ENCODE measurements around the gene KCNQ5. TPM values are rescaled to one million over a fixed set of nuclear protein-coding genes. Genes with fewer than 3 reads are reported as not detected.

KCNQ5 gene
- total RNA-seq, 1 donor from 2014 or later = 1.5 TPM

- H3K4me1 Mint-ChIP-seq (ENCODE audit: low read depth, unreplicated experiment) = no peaks in the 10 kb centered on the region
- no peak overlapping the region for H3K27ac Mint-ChIP-seq (ENCODE audit: unreplicated experiment)
- no peak overlapping the region for H3K4me3 Mint-ChIP-seq (ENCODE audit: unreplicated experiment)
- H3K9me3 Mint-ChIP-seq (ENCODE audit: unreplicated experiment) = no peaks in the 10 kb centered on the region
- no peak for TF ChIP-seq CTCF (IDR thresholded peaks at IDR 0.05; ENCODE audit: partially characterized antibody, unreplicated experiment)
- DNase-seq = no peak
- no peaks in the 10 kb centered on the region for H3K27me3 Mint-ChIP-seq (ENCODE audit: unreplicated experiment)
- no peaks in the 10 kb centered on the region for H3K36me3 Mint-ChIP-seq (ENCODE audit: unreplicated experiment)
These were observed 254.4 kb downstream of the KCNQ5 start for GRCh38 chr6:72876256-72876655.

- no peaks in the 10 kb centered on the region for H3K9me3 Mint-ChIP-seq (ENCODE audit: unreplicated experiment)
- H3K36me3 Mint-ChIP-seq (ENCODE audit: unreplicated experiment) = peaks cover 16% of the 10 kb centered on the region
- no peak overlapping the region for H3K27ac Mint-ChIP-seq (ENCODE audit: unreplicated experiment)
- no peak overlapping the region for H3K4me3 Mint-ChIP-seq (ENCODE audit: unreplicated experiment)
- no peak for TF ChIP-seq CTCF (IDR thresholded peaks at IDR 0.05; ENCODE audit: partially characterized antibody, unreplicated experiment)
- no peak for DNase-seq
- H3K4me1 Mint-ChIP-seq (ENCODE audit: low read depth, unreplicated experiment) = no peaks in the 10 kb centered on the region
- H3K27me3 Mint-ChIP-seq (ENCODE audit: unreplicated experiment) = no peaks in the 10 kb centered on the region
These were observed 264.3 kb downstream of the KCNQ5 start for GRCh38 chr6:72886170-72886569.

- DNase-seq = no peak
- H3K9me3 Mint-ChIP-seq (ENCODE audit: unreplicated experiment) = no peaks in the 10 kb centered on the region
- H3K36me3 Mint-ChIP-seq (ENCODE audit: unreplicated experiment) = peaks cover 16% of the 10 kb centered on the region
- TF ChIP-seq CTCF (IDR thresholded peaks at IDR 0.05; ENCODE audit: partially characterized antibody, unreplicated experiment) = no peak
- H3K27me3 Mint-ChIP-seq (ENCODE audit: unreplicated experiment) = no peaks in the 10 kb centered on the region
- H3K27ac Mint-ChIP-seq (ENCODE audit: unreplicated experiment) = no peak overlapping the region
- H3K4me1 Mint-ChIP-seq (ENCODE audit: low read depth, unreplicated experiment) = no peaks in the 10 kb centered on the region
- no peak overlapping the region for H3K4me3 Mint-ChIP-seq (ENCODE audit: unreplicated experiment)
These were observed 268.4 kb downstream of the KCNQ5 start for GRCh38 chr6:72890233-72890632.

GRCh38 chr6:72890671-72891070, 268.8 kb downstream of the KCNQ5 start:
- peaks cover 13% of the 10 kb centered on the region for H3K36me3 Mint-ChIP-seq (ENCODE audit: unreplicated experiment)
- H3K27ac Mint-ChIP-seq (ENCODE audit: unreplicated experiment) = no peak overlapping the region
- no peaks in the 10 kb centered on the region for H3K9me3 Mint-ChIP-seq (ENCODE audit: unreplicated experiment)
- H3K4me3 Mint-ChIP-seq (ENCODE audit: unreplicated experiment) = no peak overlapping the region
- H3K4me1 Mint-ChIP-seq (ENCODE audit: low read depth, unreplicated experiment) = no peaks in the 10 kb centered on the region
- no peak for TF ChIP-seq CTCF (IDR thresholded peaks at IDR 0.05; ENCODE audit: partially characterized antibody, unreplicated experiment)
- no peak for DNase-seq
- H3K27me3 Mint-ChIP-seq (ENCODE audit: unreplicated experiment) = no peaks in the 10 kb centered on the region

- Mint-ChIP-seq H3K27ac (ENCODE audit: unreplicated experiment) (no peak overlapping the region), H3K4me1 (ENCODE audit: low read depth, unreplicated experiment) (no peaks in the 10 kb centered on the region), H3K27me3 (ENCODE audit: unreplicated experiment) (no peaks in the 10 kb centered on the region), H3K4me3 (ENCODE audit: unreplicated experiment) (no peak overlapping the region), H3K36me3 (ENCODE audit: unreplicated experiment) (no peaks in the 10 kb centered on the region), H3K9me3 (ENCODE audit: unreplicated experiment) (no peaks in the 10 kb centered on the region)
- DNase-seq = no peak
- no peak for TF ChIP-seq CTCF (IDR thresholded peaks at IDR 0.05; ENCODE audit: partially characterized antibody, unreplicated experiment)
These were observed 271.0 kb downstream of the KCNQ5 start for GRCh38 chr6:72892901-72893300.
